ENCODE results near the gene ZSWIM8.

Gene ZSWIM8

DNA sequence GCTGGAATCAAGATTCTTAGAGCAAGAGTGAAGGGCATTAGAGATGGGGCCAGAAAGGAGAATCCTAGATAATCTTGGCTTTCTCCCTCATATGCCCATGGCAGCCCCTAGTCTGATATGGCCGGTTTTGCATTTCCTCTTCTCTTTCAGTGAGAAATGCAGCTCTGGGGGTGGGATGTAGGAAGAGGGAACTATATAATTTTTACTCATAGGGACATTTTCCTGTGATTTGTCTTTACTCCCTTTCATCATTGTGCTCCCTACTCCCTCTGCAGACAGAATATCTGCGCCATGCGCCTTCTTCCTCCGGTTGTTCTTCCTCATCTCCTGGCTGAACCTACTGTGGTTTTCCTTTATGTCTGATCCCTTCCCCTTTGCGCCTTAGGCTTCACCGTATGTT lies 20.3 kb upstream of the ZSWIM8 start:
- TF ChIP-seq, protein P1, sequence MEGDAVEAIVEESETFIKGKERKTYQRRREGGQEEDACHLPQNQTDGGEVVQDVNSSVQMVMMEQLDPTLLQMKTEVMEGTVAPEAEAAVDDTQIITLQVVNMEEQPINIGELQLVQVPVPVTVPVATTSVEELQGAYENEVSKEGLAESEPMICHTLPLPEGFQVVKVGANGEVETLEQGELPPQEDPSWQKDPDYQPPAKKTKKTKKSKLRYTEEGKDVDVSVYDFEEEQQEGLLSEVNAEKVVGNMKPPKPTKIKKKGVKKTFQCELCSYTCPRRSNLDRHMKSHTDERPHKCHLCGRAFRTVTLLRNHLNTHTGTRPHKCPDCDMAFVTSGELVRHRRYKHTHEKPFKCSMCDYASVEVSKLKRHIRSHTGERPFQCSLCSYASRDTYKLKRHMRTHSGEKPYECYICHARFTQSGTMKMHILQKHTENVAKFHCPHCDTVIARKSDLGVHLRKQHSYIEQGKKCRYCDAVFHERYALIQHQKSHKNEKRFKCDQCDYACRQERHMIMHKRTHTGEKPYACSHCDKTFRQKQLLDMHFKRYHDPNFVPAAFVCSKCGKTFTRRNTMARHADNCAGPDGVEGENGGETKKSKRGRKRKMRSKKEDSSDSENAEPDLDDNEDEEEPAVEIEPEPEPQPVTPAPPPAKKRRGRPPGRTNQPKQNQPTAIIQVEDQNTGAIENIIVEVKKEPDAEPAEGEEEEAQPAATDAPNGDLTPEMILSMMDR (IDR thresholded peaks at IDR 0.05): no peak

DNA sequence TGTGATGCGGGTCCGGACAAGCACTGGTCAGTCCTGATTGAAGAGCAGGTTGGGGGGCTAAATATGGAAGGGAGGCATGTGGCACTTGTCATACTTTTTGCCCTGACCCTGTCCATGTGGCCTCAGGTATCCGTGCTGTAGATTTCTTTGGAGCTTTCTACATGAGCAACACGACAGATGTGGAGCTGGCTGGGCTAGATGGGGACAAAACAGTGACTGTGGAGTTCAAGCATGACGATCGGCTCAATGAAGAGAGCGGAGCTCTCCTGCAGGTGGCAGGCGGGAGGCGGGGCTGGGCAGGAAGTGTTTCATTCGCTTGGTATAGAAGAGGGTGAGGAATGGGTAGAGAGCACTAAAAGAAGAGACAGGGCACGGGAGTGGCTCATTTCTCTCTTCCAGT lies 16.5 kb upstream of the ZSWIM8 start:
- TF ChIP-seq, protein P1 (IDR thresholded peaks at IDR 0.05): no peak

DNA sequence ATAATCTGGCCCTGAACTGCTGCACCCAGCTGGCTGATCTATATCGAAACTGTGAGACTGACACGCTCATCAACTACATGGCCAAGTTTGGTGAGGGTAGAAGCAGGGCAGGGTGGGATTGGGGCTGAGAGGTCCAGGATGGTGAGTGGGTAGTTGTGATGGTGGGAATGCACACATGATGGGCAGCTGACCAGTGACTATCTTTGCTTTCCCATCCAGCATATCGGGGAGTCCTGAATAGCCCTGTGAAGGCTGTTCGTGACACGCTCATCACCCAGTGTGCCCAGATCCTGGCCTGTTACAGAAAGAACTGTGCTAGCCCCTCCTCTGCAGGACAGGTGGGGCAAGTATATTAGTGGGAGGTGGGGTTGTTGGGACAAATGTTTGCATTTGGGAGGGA lies 16.0 kb upstream of the ZSWIM8 start:
- TF ChIP-seq, protein P1 (IDR thresholded peaks at IDR 0.05): no peak

DNA sequence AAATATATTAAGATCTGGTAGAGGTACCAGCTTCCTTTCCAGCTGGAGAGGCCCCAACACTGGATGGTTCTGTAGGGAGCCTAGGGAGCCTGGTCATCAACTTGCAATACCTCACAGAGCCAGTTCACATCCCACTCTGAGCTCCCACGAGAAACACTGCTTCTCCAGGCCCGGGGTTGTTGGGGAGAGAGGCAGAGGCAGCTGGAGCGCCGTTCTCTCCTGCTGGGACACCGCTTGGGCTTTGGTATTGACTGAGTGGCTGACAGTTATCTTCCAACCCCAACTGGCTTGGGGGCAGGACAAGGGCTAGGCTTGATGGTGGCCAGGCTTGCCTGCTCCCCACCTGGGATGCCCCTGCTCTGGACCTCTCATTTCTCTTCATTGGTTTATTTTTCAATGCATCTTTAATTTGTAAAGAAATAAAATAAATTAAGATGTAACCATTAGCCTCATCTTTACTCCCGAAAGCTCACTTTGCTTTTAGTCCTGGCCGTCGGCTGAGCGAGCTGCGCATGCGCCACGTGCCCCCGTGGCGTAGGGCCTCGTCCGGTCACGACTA lies 13.6 kb upstream of the ZSWIM8 start:
- TF ChIP-seq, protein P1 (IDR thresholded peaks at IDR 0.05): no peak

DNA sequence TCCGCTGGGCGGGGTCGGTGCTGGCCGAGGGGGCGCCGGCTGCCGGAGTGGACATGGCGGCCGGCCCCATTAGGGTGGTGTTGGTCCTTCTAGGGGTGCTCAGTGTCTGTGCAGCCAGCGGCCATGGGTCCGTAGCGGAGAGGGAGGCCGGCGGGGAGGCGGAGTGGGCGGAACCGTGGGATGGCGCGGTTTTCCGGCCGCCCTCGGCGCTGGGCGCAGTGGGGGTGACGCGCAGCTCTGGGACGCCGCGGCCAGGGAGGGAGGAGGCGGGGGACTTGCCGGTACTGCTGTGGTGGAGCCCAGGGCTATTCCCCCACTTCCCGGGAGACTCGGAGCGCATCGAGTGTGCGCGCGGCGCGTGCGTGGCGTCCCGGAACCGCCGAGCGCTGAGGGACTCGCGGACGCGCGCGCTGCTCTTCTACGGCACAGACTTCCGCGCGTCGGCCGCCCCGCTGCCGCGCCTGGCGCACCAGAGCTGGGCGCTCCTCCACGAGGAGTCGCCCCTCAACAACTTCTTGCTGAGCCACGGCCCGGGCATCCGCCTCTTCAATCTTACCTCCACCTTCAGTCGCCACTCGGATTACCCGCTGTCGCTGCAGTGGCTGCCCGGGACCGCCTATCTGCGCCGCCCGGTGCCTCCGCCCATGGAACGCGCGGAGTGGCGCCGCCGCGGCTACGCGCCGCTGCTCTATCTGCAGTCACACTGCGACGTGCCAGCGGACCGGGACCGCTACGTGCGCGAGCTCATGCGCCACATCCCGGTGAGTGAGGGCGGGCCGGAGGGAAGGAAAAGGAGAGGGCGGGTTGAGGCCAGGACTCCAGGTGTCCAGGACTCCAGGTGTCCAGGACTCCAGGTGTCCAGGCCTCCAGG lies 12.9 kb upstream of the ZSWIM8 start:
- TF ChIP-seq, protein P1 (IDR thresholded peaks at IDR 0.05): no peak

DNA sequence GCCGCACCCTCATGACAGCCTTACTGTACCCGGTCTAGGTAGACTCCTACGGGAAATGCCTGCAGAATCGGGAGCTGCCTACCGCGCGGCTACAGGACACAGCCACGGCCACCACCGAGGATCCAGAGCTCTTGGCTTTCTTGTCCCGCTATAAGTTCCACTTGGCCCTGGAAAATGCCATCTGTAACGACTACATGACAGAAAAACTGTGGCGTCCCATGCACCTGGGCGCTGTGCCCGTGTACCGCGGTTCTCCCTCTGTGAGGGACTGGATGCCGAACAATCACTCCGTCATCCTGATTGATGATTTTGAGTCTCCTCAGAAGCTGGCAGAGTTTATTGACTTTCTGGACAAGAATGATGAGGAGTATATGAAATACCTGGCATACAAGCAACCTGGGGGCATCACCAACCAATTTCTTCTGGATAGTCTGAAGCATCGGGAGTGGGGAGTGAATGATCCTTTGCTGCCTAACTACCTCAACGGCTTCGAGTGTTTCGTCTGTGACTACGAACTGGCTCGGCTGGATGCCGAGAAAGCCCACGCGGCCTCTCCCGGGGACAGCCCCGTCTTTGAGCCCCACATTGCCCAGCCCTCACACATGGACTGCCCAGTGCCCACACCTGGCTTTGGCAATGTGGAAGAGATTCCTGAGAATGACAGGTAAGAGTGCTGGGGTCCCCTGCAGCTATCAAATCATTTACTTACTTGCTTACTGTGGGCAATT lies 12.1 kb upstream of the ZSWIM8 start:
- TF ChIP-seq, protein P1 (IDR thresholded peaks at IDR 0.05): no peak

DNA sequence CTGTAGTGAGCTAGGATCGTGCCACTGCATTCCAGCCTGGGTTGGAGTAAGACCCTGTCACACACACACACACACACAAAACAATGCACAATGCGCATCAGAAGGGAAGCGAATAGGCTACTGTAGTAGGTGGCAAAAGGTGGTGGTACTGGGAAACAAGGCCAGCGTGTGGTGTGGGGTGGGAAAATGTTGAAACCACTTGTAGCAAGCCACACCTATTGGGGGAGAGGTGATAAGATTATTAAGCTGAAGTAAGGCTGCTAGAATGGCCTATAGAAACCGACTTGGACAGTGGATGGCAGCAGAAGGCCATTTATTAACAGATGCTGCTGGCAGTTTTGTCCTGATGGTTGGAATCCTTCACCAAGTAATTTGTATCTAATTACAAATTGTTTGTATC lies 10.8 kb upstream of the ZSWIM8 start:
- TF ChIP-seq, protein P1 (IDR thresholded peaks at IDR 0.05): no peak

Data from LNCAP (cell line).